ENCODE measurements around the gene ZNF74.

ZNF74 gene

GRCh38 chr22:20422271-20423007, 28.5 kb downstream of the ZNF74 start:
- no peak for DNase-seq

DNA sequence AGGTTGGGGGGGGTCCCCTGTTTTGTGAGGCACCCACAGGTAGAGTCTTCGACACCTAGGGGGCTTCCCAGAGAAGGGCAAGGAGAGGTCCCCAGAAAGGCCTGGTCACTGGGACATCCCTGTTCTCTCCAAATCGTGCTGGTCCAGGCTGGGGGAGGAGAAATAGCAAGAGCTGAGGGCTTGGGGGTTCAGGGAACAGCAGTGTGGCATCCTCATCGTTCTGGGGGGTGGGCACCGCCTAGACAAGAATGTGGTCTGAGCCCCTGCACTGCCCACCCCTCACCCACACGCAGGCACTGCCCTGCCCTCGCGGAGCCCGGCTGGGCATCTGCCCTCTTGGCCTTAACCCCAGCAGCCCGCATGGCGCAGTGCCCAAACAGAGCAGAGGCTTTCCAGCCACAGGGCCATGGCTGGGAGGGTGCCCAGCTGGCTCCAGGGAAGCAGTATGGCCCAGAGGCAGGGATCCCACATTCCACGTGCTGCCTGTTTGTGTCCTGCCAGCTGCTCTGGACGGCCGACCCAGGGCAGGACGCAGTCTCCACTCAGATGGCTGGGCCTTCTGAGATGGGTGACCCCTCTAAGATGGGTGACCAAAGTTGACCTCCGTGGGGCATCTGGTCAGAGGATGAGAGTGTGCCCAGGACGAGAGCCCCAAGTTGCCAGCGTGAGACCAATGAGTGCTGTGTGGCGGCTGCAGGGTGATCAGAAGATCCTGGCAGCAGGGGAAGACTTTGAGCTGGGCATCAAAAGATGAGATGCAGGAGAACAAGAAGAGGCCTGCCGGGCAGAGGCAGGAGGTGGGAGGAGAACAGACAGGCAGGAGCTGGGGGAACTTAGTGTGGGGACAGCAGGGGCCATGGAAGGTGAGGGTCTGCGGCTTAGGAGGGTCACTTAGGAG, 29.3 kb downstream of the ZNF74 start:
- DNase-seq, result no peak

DNA sequence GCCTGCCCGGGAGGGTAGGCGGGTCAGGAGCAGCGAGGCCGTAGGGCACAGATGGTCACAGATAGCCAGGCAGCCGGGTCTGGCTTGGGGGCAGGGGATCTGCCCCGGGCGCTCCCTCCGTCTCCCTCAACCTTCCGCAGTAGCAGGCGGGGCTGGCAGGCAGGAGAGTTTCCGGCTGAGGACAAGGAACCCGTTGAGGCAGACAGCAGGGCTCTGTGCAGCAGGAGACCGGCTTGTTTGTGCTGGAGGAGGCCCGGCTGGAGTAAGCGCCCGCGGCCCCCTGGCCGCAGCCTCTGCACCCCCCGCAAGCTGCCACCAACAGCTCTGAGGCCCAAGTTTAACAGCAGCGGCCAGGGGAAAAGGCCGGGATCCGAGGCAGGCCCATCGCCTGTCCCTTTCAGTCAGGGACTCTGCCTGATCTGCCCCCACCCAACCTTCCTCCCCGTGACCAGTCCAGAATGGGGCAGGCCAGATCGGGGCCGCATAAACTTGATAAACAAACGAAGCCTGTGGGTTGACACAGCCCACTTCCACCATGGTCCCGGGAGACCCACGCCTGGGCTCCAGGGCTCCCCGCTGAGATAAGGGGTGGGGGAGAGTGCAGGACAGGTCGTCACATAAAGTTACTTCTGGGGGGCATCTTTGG, 30.1 kb downstream of the ZNF74 start:
- no peak for DNase-seq

- DNase-seq, result no peak
These were observed 30.6 kb downstream of the ZNF74 start for GRCh38 chr22:20424568-20424931.

GRCh38 chr22:20424932-20425565, 31.1 kb downstream of the ZNF74 start:
- no peak for DNase-seq

DNA sequence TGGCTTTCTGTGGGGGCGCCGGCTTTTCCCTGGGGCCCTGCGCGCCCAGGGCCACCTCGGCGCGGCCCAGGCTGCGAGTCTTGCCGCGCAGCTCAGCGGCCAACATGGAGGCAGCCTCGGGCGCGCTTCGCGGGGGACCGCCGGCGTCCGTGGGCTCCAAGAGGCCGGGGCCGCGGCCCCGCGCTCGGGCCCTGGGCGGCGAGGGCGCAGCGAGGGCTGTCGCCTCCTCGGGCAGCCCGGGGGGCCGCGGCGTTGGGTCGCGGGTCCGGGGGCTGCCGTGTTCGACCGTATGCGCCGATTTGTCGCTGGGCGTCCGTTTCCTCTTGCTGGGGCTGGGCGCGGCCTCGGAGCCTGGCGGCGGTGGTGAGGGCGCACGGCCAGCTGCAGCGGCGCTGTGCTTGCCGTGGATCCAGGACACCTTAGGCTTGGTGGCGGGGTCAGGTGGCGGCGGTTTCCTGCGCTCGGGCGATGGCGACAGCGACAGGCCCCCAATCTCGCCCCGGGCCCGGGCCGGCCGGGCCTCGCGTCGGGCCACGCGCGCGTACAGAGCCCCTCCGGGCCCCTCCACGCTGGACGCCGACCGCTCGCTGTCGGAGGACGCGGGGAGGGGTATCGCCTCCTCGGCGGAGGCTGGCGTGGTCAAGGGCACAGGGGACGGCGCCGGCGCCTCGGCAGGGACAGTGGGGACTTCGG, 31.8 kb downstream of the ZNF74 start:
- DNase-seq, result no peak

GRCh38 chr22:20426259-20426615, 32.3 kb downstream of the ZNF74 start:
- DNase-seq, result no peak

DNA sequence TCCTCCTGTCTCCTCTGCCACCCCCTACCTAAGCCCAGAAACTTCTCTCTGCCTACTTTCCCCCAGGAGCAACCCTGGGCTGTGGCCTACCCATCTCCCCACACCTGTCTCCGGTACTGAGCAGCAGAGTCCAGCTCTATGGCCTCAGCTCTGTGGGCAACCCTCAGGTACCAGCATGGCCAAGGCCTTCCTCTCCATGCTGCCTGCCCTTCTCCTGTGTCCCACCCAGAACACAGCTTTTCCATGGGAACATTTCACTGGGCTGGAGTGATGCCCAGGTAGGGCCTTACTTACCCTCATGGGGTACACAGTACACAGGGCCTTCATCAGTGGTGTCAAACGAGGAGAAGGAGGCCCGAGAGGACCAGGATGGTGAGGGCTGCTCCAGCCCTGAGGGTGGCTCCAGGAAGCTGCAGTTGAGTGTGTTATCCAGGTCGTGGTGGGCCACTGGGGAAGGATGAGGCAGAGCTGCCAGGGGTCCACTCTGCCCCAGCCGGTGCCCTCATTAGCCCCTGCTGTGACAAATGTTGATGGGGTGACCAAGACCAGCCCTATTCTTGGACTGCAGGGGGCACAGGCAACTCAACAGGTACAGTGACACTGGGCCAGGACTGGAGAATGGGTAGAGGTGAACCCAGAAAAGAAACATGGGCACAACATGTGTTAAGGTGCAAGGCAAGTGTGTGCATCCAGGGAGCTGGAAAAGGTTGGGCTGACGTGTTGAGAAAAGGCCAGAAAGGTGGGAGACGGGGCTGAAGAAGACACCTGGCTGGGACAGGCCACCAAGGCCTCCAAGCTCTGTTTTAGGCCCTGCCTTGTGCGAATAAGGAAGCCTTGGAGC, 33.4 kb downstream of the ZNF74 start:
- no peak for DNase-seq

DNA sequence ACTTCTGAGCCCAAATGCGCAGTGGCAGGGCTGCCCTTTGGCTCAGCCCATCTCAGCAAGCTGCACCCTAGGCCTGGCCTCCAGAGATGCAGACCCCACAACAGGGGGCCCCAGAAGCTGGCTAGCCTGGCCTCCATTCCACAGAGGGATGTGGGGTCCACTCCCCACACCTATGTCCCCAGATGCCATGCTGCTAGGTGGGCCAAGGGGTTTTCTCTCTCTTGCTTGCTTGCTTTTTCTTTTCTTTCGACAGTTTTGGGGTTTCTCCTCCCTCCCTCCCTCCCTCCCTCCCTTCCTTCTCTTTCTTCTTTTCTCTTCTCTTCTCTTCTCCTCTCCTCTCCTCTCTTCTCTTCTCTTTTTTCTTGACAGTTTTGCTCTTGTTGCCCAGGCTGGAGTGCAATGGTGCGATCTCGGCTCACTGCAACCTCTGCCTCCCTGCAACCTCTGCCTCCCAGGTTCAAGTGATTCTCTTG, 34.0 kb downstream of the ZNF74 start:
- DNase-seq, result no peak

DNA sequence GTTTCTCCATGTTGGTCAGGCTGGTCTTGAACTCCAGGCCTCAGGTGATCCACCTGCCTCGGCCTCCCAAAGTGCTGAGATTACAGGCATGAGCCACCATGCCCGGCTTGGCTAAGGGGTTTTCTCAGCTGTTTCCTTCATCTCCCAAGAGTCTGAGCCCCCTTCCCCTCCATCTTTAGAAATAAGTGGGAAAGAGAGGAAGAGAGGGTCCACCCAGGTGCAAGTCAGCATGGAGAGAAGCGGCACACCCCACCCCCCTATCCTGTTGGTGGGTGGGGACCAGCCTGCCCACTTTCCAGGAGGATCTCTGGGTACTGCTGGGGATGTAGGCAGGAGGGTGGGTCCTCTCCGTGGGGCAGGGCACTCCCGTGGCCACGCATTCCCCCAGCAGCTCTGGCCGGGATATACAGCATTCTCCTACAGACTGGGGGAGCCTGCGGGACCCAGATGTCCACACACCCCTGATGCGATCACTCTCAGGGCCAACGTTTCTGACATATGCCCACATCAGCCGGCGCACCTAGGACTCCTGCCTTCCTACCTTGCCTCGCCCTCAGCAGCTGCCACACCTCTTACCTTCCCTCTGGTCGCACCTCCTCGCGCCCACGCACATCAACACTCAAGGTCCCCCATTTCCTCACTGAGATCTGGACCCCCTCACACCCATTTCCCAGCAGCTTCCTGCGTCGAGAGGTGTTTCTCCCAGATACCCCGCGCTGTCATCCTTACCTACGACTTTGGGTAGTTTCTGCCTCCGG, 34.7 kb downstream of the ZNF74 start:
- DNase-seq, result no peak

GRCh38 chr22:20429254-20430100, 35.5 kb downstream of the ZNF74 start:
- peak; percentile 69 for DNase-seq

GRCh38 chr22:20430101-20430719, 36.3 kb downstream of the ZNF74 start:
- no peak for DNase-seq

- peak; percentile 49 for DNase-seq
These were observed 37.0 kb downstream of the ZNF74 start for GRCh38 chr22:20430720-20431510.

GRCh38 chr22:20431511-20432192, 37.7 kb downstream of the ZNF74 start:
- DNase-seq, result no peak

- DNase-seq, result no peak
These were observed 38.3 kb downstream of the ZNF74 start for GRCh38 chr22:20432244-20432686.

- DNase-seq, result no peak
These were observed 39.2 kb downstream of the ZNF74 start for GRCh38 chr22:20433191-20433590.

- no peak for DNase-seq
These were observed 39.8 kb downstream of the ZNF74 start for GRCh38 chr22:20433686-20434241.
